GM18861 (cell line): ENCODE data around the gene POLL.

ENCODE experiments used
- ATAC-seq: cut with Tn5 transposase; IDR thresholded peaks from one replicate; pipeline ENCODE4 v1.9.1; 2021; ENCODE audit not compliant: unreplicated experiment

POLL gene

GRCh38 chr10:101573885-101574753 lies 13.9 kb downstream of the POLL start:
- ATAC-seq: no peak

GRCh38 chr10:101572785-101573184 lies 15.3 kb downstream of the POLL start:
- ATAC-seq: no peak

- no peak for ATAC-seq
These were observed 15.9 kb downstream of the POLL start for GRCh38 chr10:101572126-101572525.

- ATAC-seq: no peak
These were observed 16.7 kb downstream of the POLL start for GRCh38 chr10:101571271-101571925.

GRCh38 chr10:101570428-101571270 lies 17.4 kb downstream of the POLL start:
- ATAC-seq: no peak

- ATAC-seq: no peak
These were observed 18.2 kb downstream of the POLL start for GRCh38 chr10:101569622-101570427.

GRCh38 chr10:101569323-101569621 lies 18.8 kb downstream of the POLL start:
- no peak for ATAC-seq

GRCh38 chr10:101568054-101568745 lies 19.9 kb downstream of the POLL start:
- ATAC-seq: no peak

- ATAC-seq: no peak
These were observed 20.7 kb downstream of the POLL start for GRCh38 chr10:101567165-101568006.

GRCh38 chr10:101566333-101567164 lies 21.5 kb downstream of the POLL start:
- no peak for ATAC-seq

GRCh38 chr10:101565936-101566332 lies 22.1 kb downstream of the POLL start:
- ATAC-seq: no peak

- ATAC-seq: no peak
These were observed 22.6 kb downstream of the POLL start for GRCh38 chr10:101565370-101565900.

- no peak for ATAC-seq
These were observed 23.5 kb downstream of the POLL start for GRCh38 chr10:101564490-101564991.

GRCh38 chr10:101563497-101564040 lies 24.5 kb downstream of the POLL start:
- no peak for ATAC-seq

GRCh38 chr10:101563007-101563406 lies 25.1 kb downstream of the POLL start:
- ATAC-seq: no peak

- no peak for ATAC-seq
These were observed 25.8 kb downstream of the POLL start for GRCh38 chr10:101562231-101562630.

- ATAC-seq: no peak
These were observed 26.8 kb downstream of the POLL start for GRCh38 chr10:101561068-101561915.
